Inflammatory macrophage (primary cell): ENCODE measurements around the gene SMIM13.
"Not testable (repeated sequence)": the region's sequence is repeated elsewhere in the genome, so short reads cannot be mapped to it uniquely, and the experiment has no call there.

Experiments
- DNase-seq, 2 donors: peaks; one replicate each; pipeline ENCODE4 v3.0.0-alpha.2; 2020 to 2022

The SMIM13 gene

DNA sequence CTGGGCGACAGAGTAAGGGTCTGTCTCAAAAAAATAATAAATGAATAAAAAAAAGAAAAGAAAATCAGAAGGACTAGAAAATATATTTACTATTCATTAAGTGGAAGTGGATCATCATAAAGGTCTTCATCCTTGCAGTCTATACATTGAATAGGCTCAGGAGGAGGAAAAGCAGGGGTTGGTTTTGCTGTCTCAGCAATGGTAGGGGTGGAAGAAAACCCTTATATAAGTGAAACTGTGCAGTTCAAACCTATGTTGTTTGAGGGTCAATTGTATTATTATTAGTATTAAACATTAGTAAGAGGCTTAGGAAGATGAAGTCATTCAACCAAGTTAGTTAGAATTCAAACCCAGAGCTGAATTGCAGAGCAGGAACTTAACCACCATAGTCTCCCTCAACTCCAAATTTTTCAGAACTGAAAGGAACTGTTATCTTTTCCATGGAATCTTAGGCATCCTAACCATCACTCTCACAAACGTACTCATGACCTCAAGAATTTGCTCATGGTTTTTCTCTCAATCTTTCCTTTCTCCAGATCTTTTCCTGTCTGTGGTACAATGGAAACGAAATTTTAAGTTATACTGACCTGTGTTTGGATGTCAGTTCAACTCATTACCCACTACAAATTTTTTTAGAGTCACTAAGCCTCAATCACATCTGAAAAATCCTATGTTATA is 7.7 kb upstream of the SMIM13 start:
- DNase-seq, result no peak

DNA sequence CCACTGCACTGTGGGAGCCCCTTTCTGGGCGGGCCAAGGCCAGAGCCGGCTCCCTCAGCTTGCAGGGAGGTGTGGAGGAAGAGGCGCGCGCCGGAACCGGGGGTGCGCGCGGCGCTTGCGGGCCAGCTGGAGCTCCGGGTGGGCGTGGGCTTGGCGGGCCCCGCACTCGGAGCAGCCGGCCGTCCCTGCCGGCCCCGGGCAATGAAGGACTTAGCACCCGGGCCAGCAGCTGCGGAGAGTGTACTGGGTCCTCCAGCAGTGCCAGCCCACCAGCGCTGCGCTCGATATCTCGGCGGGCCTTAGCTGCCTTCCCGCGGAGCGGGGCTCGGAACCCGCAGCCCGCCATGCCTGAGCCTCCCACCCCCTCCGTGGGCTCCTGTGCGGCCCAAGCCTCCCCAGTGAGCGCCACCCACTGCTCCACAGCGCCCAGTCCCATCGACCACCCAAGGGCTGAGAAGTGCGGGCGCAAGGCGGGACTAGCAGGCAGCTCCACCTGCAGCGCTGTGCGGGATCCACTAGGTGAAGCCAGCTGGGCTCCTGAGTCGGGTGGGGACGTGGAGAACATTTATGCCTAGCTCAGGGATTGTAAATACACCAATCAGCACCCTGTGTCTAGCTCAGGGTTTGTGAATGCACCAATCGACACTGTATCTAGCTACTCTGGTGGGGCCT is 6.4 kb upstream of the SMIM13 start:
- not testable (repeated sequence) for DNase-seq

DNA sequence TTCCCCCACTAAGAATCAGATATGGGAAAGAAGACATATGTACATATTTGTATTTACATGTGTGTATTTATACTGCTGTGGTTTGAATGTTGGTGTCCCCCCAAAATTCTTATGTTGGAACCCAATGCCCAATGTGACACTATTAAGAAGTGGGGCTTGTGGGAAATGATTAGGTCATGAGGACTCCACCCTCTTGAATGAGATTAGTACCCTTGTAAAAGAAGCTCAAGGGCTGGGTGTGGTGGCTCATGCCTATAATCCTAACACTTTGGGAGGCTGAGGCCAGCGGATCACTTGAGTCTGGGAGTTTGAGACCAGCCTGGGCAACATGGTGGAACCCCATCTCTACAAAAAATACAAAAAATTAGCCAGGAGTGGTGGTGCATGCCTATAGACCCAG is 3.9 kb upstream of the SMIM13 start:
- no peak for DNase-seq

DNA sequence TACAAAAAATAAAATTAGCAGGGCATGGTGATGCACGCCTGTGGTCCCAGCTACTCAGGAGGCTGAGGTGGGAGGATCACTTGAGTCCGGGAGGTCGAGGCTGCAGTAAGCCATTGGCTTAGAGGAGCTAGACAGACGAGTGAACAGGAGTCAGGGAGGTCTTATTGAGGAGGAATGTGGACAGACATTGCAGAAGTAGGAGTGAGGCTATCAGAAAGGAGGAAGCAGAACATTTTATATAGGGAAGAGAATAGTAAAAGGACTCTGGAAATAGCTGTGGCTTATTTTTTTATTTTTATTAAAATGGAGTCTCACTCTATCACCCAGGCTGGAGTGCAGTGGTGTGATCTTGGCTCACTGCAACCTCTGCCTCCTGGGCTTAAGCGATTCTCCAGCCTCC is 2.5 kb upstream of the SMIM13 start:
- DNase-seq, result peak; percentile 10 to 40

DNA sequence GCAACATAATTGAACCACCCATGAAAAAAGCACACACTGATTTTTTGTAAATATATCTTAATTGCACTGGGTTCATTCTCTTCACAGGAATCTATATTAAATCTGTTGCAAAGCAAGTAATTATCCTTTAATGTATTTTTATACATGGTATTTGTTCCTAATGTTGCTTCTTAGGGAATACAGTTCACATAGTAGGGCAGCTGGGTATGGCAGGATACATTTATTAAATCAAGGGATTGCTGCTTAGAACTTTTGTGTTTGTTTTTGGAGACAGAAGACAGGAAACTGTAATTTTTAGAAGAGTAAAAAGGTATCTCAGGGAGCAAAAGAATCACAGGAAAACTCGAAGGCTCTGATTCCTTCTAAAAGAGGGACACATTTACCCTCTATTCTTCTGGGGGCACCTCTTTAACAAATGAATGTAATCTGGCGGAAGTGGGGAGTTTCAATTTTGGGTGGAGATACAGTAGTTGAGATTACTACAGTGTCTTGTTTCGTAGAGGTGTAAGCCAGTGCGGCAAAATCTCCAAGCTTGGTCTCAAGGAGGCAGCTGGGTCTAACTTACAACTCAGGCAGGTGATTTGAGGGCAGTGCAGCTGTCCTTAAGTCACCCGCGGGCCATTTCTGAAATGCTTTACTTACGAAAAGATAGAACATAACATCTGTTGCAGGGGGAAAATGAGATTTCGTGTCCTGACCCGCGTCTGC is 812 bp upstream of the SMIM13 start:
- no peak for DNase-seq

DNA sequence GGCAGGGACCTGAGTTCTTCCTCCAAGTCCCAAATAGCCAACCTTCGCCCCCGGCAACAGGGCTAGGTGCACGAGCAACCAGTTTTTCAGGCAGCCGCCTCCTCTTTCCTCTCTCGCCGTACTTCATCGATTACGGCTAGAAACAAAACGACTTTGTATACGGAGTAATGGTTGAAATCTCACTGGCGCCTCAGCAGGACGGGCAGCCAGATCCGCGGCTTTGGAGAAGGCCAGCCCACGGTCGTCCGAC is 333 bp upstream of the SMIM13 start:
- no peak for DNase-seq

DNA sequence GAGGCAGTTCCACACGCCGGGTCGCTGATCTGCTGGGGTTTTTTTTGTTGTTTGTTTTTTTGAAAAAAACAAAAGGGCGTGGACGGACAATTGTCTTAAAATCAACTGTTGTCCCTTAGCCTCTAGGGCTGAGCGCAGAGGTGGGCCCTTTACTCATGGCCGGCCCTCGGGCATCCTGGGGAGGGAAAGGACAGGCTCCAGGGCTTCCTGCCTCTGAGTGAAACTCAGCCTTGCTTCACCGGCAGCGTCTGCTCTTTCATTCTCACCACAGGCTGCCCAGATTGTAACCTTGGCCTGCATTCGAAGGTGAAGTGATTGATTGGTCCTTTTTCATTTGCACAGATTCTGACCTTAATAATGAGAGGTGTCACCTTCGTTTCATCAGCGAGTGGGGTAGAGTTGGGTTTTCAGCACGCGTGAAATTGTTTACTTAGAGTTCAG is 797 bp downstream of the SMIM13 start:
- peak; percentile 42 to 62 for DNase-seq

DNA sequence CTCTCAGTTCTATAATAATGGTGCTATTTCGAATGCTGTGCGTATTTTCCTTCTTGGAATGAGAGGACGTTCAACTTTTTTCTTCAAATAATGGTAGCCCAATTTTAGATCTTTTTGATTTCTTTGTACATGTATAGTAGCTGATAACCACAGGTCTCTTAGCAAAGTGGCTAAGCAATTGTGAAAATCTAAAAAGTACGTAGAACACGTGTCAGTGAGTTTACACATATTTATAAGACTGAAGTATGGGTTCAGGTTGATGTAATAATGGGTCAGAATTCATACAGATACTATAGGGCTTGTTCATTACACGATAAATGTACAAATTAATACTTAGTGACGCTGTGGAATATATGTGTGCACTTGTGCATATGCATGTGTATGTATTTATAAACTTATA is 1.3 kb downstream of the SMIM13 start:
- DNase-seq, result no peak

DNA sequence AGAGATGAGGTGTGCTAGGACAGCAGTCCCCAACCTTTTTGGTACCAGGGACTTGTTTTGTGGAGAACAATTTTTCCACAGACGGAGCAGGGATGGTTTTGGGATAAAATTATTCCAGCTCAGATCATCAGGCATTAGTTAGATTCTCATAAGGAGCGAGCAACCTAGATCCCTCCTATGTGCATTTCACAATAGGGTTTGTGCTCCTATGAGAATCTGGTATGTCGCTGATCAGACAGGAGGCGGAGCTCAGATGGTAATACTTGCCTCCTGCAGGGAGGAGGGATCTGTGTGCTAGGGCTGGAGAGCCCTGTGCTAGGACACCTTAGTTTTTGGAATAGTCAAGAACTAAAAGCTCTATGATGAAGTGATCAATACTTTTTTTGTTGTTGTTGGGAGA is 2.5 kb downstream of the SMIM13 start:
- peak; percentile 42 to 46 for DNase-seq

DNA sequence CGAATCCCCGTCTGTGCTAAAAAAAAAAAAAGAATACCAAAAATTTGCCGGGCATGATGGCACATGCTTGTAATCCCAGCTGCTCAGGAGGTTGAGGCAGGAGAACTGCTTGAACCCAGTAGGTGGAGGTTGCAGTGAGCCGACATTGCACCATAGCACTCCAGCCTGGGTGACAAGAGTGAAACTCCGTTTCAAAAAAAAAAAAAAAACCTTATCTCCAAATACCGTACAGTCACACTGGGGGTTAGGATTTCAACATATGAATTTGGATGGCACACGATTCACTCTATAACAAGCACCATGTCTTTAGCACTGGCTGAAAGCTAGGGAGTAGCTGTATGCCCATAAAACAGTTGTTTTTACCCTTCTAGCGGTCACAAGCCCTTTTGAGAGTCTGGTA is 3.8 kb downstream of the SMIM13 start:
- no peak for DNase-seq

DNA sequence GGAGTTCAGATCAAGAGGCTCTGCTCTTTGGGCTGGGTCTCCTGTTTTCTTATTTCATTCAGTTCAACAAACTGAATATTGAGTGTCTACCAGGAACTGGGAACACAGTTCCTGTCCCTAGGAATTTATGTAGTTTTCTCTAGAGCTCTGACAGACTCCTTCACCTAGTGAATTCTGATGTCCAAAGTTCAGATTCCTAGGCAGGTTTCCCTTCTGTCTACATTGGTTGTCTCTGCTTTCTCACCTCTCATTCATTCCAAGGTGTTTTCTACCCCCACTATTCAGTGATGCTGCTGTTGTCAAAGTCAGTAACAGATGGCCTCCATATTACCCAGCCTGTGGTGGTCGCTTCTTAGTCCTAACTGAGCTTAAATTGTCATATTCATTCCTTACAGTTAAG is 4.4 kb downstream of the SMIM13 start:
- DNase-seq, result no peak

DNA sequence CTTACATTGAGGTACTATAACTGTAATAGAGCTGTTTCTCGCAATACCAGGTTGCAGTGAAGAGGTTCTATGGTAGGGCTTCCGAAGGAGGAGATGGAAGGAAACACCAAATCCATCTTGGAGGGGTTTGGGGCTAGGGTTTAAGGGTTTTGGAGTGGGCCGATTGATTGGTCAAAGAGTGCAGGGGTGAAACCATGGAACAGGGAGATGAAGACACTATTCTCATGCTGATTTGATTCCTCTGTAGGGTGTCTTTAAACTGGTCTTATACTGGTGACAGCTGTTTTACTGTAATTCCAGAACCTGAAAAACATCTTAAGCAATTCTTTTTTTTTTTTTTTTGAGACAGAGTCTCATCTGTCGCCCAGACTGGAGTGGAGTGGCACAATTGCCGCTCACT is 7.8 kb downstream of the SMIM13 start:
- peak in 1 of 2 donors; percentile 20 for DNase-seq

DNA sequence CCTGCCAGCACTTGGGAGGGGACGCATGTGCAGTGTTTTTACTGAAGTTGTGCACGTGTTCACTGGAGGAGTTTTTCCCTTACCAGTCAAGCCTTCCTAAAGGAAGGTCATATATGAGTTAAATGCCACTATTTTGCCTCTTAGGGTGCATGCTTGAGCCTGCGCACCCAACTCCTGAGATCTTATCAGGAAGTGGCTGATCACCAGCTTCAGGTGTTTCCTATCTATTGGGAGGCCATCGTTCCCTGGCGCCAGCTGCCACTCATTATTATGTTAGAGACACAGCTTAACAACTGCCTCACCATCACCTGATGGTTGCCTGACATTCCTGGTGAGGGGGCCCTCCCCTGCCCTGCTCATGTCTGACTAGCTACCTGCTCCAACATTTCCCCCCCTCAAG is 9.4 kb downstream of the SMIM13 start:
- no peak for DNase-seq

DNA sequence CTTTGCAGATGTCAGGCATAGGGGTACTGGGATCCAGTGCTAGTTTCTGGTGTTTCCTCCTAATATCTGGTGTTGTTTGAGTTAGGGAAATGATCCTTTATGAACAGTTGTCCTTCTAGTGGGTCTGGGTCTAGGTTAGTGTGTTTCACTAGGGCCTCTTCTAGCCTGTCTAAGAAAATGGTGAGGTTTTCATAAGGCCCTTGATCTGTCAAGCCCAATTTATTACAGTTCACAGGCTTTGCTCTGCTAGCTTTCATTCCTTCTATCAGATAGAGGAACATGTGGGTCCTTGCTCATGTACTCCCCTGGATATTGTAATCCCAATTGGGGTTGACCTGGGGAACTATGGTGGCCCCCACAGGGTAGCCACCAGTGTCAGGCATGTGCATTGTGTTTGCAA is 15.1 kb downstream of the SMIM13 start:
- no peak for DNase-seq

DNA sequence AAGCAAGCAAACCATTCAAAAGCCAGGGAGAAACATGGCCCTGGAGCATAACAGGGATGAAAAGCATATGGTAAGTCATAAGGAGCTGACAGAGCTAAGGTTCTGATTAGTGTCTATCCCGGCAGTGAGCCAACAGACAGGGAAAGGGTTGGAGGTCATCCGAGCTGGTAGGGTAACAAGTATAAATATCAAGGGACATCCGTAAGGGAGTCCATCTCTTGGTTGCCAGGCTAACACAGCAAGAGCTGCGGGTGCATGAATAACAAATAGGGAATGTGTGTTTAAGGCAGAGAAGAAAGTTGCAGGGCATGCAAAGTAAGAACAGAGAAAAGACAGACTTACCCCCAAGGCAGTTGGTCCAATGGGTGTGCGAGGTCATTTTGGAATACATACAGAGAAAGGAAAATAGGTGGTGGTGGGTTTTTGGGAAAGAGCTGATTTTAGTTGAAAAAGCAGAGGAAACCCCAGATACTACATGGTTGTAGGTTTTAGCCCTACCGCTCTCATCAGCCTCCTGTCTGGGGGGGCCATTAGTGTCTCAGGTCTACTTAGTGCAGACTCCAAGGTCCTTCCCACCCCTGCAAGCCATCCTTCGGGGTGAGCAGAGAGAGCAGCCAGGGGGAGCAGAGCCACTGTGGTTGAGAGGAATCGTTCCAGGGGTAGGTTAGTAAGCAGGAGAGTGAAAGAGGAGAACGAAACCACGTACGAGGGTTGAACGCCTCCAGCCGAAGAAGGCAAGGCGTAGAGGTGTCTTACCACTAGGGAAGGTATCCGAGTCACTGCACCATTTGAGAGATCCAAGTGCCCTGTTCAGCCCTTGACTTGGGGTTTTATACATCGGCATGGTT is 17.5 kb downstream of the SMIM13 start, which contains the start of gene ERVFRD-1:
ERVFRD-1 (minus strand) TSS at position 805 of the 848 bp plus-strand sequence. CDS start 6,415 bp downstream, outside the sequence.
- no peak for DNase-seq

DNA sequence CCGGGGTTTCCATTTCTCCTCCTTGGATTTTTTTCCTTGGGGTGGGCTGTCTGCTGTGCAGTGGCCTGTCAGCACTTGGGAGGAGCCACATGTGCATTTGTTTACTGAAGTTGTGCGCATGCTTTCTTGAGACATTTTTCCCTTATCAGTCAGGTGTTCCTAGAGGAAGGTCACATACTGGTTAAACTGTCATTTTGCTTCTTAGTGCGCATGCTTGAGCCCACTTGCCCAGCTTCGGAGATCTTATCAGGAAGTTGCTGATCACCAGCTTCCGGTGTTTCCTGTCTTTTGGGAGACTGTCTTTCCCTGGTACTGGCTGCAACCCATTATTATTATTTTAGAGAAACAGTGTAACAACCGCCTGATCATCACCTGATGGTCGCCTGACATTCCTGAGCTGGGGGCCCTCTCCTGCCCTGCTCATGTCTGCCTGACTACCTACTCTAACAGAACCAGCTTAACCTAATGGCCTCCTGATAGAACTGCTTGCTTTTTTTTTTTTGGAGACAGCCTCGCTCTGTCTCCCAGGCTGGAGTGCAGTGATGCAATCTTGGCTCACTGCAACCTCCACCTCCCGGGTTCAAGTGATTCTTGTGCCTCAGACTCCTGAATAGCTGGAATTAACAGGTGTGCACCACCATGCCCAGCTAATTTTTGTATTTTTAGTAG is 18.3 kb downstream of the SMIM13 start:
- peak; percentile 58 to 74 for DNase-seq

DNA sequence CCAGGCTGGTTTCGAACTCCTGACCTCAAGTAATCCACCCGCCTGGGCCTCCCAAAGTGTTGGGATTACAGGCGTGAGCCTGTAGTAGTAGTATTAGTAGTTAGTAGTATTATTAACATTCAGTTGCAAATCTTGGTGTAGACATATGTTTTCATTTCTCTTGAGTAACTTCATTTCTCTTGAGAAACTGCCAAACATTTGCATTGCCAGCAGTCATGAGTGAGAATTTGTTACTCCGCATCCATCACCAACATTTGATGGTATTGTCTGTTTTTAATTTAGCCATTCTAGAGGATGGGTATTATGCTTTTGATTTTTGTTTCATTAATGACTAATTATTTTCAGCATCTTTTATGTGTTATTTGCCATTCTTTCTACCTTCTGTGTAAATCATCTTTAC is 19.4 kb downstream of the SMIM13 start:
- DNase-seq, result no peak

DNA sequence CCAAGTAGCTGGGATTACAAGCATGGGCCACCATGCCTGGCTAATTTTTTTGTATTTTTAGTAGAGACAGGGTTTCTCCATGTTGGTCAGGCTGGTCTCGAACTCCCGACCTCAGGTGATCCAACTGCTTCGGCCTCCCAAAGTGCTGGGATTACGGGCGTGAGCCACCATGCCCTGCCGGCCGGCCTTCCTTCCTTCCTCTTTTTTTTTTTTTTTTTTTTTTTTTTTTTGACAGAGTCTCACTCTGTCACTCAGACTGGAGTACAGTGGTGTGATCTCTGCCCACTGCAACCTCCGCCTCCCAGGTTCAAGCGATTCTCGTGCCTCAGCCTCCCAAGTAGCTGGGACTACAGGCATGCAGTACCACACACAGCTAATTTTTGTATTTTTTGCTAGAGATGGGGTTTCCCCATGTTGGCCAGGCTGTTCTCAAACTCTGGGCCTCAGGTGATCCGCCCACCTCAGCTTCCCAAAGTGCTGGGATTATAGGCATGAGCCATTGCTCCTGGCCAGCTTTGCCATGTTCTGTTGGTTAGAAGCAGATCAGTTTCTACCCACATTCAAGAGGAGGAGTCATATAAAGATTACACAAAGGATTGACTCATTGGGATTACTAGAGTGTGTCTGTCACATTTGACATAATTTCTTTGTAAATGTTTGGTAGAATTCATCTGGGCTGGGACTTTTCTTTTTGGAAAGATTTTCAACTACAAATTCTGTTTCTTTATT is 22.3 kb downstream of the SMIM13 start:
- DNase-seq, result peak; percentile 66 to 79

DNA sequence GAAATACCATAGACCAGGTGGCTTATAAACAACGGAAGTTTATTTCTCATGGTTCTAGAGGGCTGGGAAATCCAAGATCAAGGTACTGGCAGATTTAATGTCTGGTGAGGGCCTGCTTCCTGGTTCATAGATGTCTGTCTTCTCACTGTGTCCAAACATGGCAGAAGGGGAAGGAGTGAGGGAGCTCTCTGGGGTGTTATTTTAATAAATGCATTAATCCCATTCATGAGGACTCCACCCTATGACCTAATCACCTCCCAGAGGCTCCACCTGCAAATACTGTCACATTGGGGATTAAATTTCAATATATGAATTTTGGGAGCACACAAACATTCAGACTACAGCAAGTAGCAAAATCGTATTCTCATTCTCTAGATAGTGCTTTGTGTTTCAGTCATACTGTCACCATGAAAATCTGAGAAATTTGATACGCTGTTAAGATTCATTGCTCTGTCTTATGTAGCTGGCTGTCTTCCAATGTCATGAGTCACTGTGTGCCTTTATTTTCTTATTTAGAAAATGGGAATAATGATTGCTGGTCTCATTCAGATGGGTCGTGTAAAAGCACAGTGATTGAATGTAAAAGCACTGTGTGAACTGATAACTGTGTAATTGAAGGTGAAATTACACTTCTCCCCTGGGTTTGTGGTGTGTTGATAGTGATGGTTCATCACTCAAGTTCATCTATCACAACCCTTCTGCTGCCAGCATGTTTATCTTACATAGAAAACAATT is 26.8 kb downstream of the SMIM13 start:
- no peak for DNase-seq

DNA sequence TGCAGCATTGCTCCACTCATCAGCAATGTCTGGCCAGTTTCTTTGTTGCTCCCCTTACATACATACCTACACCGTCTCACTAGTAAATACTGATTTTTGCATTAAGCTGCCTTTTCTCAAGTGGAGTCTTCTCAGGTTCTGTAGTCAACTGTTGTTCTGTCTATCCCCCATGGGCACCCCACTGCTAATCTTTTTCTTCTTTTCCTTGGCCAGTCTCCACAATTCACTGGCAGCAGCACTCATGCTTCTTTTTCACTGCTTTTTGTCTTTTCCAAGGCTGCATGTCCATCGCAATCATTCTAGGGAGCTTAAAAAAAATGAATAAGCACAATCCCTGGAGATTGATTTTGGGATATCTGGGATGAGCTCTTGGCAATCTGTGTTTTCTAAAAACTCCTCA is 28.2 kb downstream of the SMIM13 start:
- no peak for DNase-seq

DNA sequence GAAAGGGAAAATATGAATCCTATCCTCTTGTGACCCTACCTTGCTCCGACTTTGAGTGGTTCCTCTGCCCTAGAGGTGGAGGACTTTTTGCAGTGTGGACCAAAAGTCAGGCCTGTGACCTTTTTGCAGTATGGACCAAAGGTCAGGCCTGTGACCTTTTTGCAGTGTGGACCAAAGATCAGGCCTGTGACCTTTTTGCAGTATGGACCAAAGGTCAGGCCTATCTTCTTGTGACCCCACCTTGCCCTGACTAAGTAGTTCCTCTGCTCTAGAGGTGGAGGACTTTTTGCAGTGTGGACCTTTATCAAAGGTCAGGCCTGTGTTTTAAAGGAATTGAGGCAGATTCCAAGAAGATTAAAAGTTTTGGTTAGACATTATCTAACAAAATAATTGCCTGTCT is 28.7 kb downstream of the SMIM13 start:
- no peak for DNase-seq
